ENCODE measurements around the gene IL21. TPM values are rescaled to one million over a fixed set of nuclear protein-coding genes. Genes with fewer than 3 reads are reported as not detected.
A peak's percentile ranks its signal among the peaks of the same experiment; 100 is the strongest.

IL21 gene
- total RNA-seq, result not detected

- no peak within 1 kb of the TSS for H3K4me3 ChIP-seq
- H3K4me1 ChIP-seq, result peaks cover 0 to 9% (median 2%) of the 10 kb centered on the region in 4 donors
- WGBS, 2 donors, result 74 to 81% methylated on average over 4 of the region's 4 CpGs
- no peaks in the 10 kb centered on the region for H3K36me3 ChIP-seq
- TF ChIP-seq POLR2A (IDR thresholded peaks at IDR 0.05) (no peak), CTCF (IDR thresholded peaks at IDR 0.05) (no peak), EP300 (IDR thresholded peaks at IDR 0.05) (no peak)
- no peak within 1 kb of the TSS for H3K27ac ChIP-seq
- no peaks in the 10 kb centered on the region for H3K27me3 ChIP-seq
- no peak for DNase-seq (ENCODE audit: low spot score in 2 of 2)
- no peaks in the 10 kb centered on the region for H3K9me3 ChIP-seq
Measured at GRCh38 chr4:122621016-122621507, at the start of gene IL21. TSS of gene IL21 (minus strand) at chr4:122621066. CDS start at chr4:122621011, 55 bp downstream.

GRCh38 chr4:122669911-122670738 is 49.3 kb upstream of the IL21 start:
- WGBS, 2 donors, result 92 to 93% methylated on average over 29 to 30 of the region's 33 CpGs
- no peak for DNase-seq (ENCODE audit: low spot score in 2 of 2)
- H3K27me3 ChIP-seq, result no peaks in the 10 kb centered on the region
- H3K4me1 ChIP-seq, result peaks cover 0 to 13% (median 6%) of the 10 kb centered on the region in 4 donors
- no peak for TF ChIP-seq CTCF (IDR thresholded peaks at IDR 0.05)
- TF ChIP-seq POLR2A (IDR thresholded peaks at IDR 0.05), result no peak
- no peak for TF ChIP-seq EP300 (IDR thresholded peaks at IDR 0.05)
- no peaks in the 10 kb centered on the region for H3K36me3 ChIP-seq
- H3K27ac ChIP-seq, result no peak overlapping the region
- H3K4me3 ChIP-seq, result no peak overlapping the region
- H3K9me3 ChIP-seq, result peaks cover 0 to 3% (median 0%) of the 10 kb centered on the region in 4 donors

GRCh38 chr4:122668241-122668640 is 47.4 kb upstream of the IL21 start:
- no peak for TF ChIP-seq EP300 (IDR thresholded peaks at IDR 0.05)
- TF ChIP-seq CTCF (IDR thresholded peaks at IDR 0.05), result no peak
- TF ChIP-seq POLR2A (IDR thresholded peaks at IDR 0.05), result no peak
- no peaks in the 10 kb centered on the region for H3K27me3 ChIP-seq
- WGBS, 2 donors, result 83 to 88% methylated on average over 4 of the region's 4 CpGs
- H3K36me3 ChIP-seq, result no peaks in the 10 kb centered on the region
- no peak for DNase-seq (ENCODE audit: low spot score in 2 of 2)
- no peak overlapping the region for H3K4me3 ChIP-seq
- H3K27ac ChIP-seq, result no peak overlapping the region
- peaks cover 0 to 3% (median 0%) of the 10 kb centered on the region in 4 donors for H3K9me3 ChIP-seq
- peaks cover 0 to 13% (median 6%) of the 10 kb centered on the region in 4 donors for H3K4me1 ChIP-seq

GRCh38 chr4:122666527-122667245 is 45.8 kb upstream of the IL21 start:
- no peaks in the 10 kb centered on the region for H3K36me3 ChIP-seq
- TF ChIP-seq EP300 (IDR thresholded peaks at IDR 0.05), result no peak
- H3K27me3 ChIP-seq, result no peaks in the 10 kb centered on the region
- peaks cover 0 to 13% (median 6%) of the 10 kb centered on the region in 4 donors for H3K4me1 ChIP-seq
- 20 to 27% methylated on average over 2 of the region's 2 CpGs for WGBS, 2 donors
- H3K4me3 ChIP-seq, result no peak overlapping the region
- no peak for DNase-seq (ENCODE audit: low spot score in 2 of 2)
- H3K27ac ChIP-seq, result peak overlapping the region in 1 of 4 donors; percentile 52
- H3K9me3 ChIP-seq, result peaks cover 0 to 3% (median 0%) of the 10 kb centered on the region in 4 donors

- no peaks in the 10 kb centered on the region for H3K36me3 ChIP-seq
- TF ChIP-seq POLR2A (IDR thresholded peaks at IDR 0.05), result no peak
- H3K4me1 ChIP-seq, result peaks cover 0 to 13% (median 6%) of the 10 kb centered on the region in 4 donors
- no peaks in the 10 kb centered on the region for H3K27me3 ChIP-seq
- no peak for DNase-seq (ENCODE audit: low spot score in 2 of 2)
- H3K27ac ChIP-seq, result peak overlapping the region in 1 of 4 donors; percentile 52
- H3K4me3 ChIP-seq, result no peak overlapping the region
- WGBS, 2 donors, result 78 to 80% methylated on average over 5 of the region's 5 CpGs
- H3K9me3 ChIP-seq, result peaks cover 0 to 2% (median 0%) of the 10 kb centered on the region in 4 donors
Measured at GRCh38 chr4:122665161-122665929, 44.5 kb upstream of the IL21 start.
